GM12878 (cell line): ENCODE measurements around the gene HSPB1. TPM values are rescaled to one million over a fixed set of nuclear protein-coding genes. Genes with fewer than 3 reads are reported as not detected.

Experiments used
- ATAC-seq: fragments of 200-7000 bp; cut with Tn5 transposase; 3 replicates; pipeline ENCODE4 v1.9.1; 2020; ENCODE audit warnings: mild to moderate bottlenecking, moderate library complexity
- BruUV-seq: library from RNA; stranded (reverse); fragments of 400-500 nt; replicated peaks from 2 replicates; lab custom pipeline; 2021; lab: Mats Ljungman, UMichigan
- CTCF ChIA-PET: fragments of 300-600 bp; sonication (Branson Sonifier 250); formaldehyde crosslinking; extraction: SDS; loops from one replicate; lab custom pipeline; 2021; ENCODE audit warnings: inconsistent platforms; lab: Yijun Ruan, JAX
- POLR2A ChIA-PET: fragments of 350-600 bp; formaldehyde crosslinking; extraction: SDS; loops from one replicate; lab custom pipeline; 2021; ENCODE audit warnings: inconsistent platforms; lab: Charles Lee
- RAD21 ChIA-PET: fragments of 300-600 bp; sonication (Branson Sonifier 250); formaldehyde crosslinking; loops from one replicate; lab custom pipeline; 2023; ENCODE audit warnings: antibody characterized with exemption; ENCODE audit not compliant: unreplicated experiment; lab: Charles Lee
- SMC1A ChIA-PET: fragments of 300-600 bp; sonication (Branson Sonifier 250); formaldehyde crosslinking; loops from one replicate; lab custom pipeline; 2023; ENCODE audit not compliant: unreplicated experiment, uncharacterized antibody; lab: Charles Lee
- DNase-seq: peaks from one replicate; pipeline ENCODE4 v3.0.0-alpha.2; 2011; ENCODE audit warnings: low read depth, low spot score
- FAIRE-seq: peaks from 3 replicates; lab custom pipeline; 2011; peaks lifted over from hg19 to GRCh38; lab: Jason Lieb, UNC
- H2AFZ ChIP-seq: 2 replicates; pipeline ENCODE4 v1.6.0; 2011; ENCODE audit warnings: low read depth, low read length, control low read depth; ENCODE audit not compliant: control insufficient read depth
- H3K27ac ChIP-seq: 2 replicates; pipeline ENCODE4 v1.5.1; 2011; ENCODE audit warnings: control low read depth; ENCODE audit not compliant: control insufficient read depth, insufficient read depth
- H3K27me3 ChIP-seq, 2 experiments: replicated peaks in 1 of 2; 2 replicates each; pipeline versions ENCODE4 v1.6.0 to v1.6.1; 2011; ENCODE audit warnings: low read length in 1 of 2; ENCODE audit not compliant: control insufficient read depth in 2 of 2, insufficient read depth in 2 of 2
- H3K36me3 ChIP-seq, 2 experiments: 2 replicates each; pipeline ENCODE4 v1.5.1; 2011; ENCODE audit warnings: low read length in 1 of 2; ENCODE audit not compliant: control insufficient read depth in 2 of 2, insufficient read depth in 2 of 2
- H3K4me1 ChIP-seq: 2 replicates; pipeline ENCODE4 v1.6.1; 2011; ENCODE audit warnings: mild to moderate bottlenecking, low read length, moderate library complexity, mixed read lengths; ENCODE audit not compliant: control insufficient read depth, insufficient read depth
- H3K4me2 ChIP-seq: 2 replicates; pipeline ENCODE4 v1.6.0; 2011; ENCODE audit warnings: control low read depth; ENCODE audit not compliant: control insufficient read depth, insufficient read depth
- H3K4me3 ChIP-seq: fragments of 200-600 bp; sonication (generic); 2 replicates; pipeline ENCODE4 v1.5.1; 2016
- H3K79me2 ChIP-seq: 2 replicates; pipeline ENCODE4 v1.6.0; 2011; ENCODE audit warnings: low read length; ENCODE audit not compliant: control insufficient read depth, insufficient read depth
- H3K9ac ChIP-seq: 2 replicates; pipeline ENCODE4 v1.8.0; 2011; ENCODE audit warnings: low read length, control low read depth, mixed read lengths; ENCODE audit not compliant: control insufficient read depth, insufficient read depth
- H3K9me3 ChIP-seq: replicated peaks from 3 replicates; pipeline ENCODE4 v1.5.1; 2011; ENCODE audit warnings: mild to moderate bottlenecking, low read length; ENCODE audit not compliant: control insufficient read depth, insufficient read depth
- H4K20me1 ChIP-seq: 2 replicates; pipeline ENCODE4 v1.6.0; 2011; ENCODE audit not compliant: control insufficient read depth, insufficient read depth
- BCL11A ChIP-seq: IDR thresholded peaks from 2 replicates; pipeline ENCODE4 v1.6.1; 2011; ENCODE audit warnings: low read depth, low read length
- CBX3 ChIP-seq: fragments of 200-600 bp; sonication (generic); IDR thresholded peaks from 2 replicates; pipeline ENCODE4 v1.6.1; 2016; ENCODE audit warnings: low read depth, borderline replicate concordance
- CHD1 ChIP-seq: IDR thresholded peaks from 2 replicates; pipeline ENCODE4 v1.6.1; 2012; ENCODE audit warnings: low read depth, low read length, improper control_type of control experiment
- FOS ChIP-seq: IDR thresholded peaks from 3 replicates; pipeline ENCODE4 v1.6.1; 2011; ENCODE audit warnings: borderline replicate concordance; ENCODE audit not compliant: insufficient read length; ENCODE audit errors: extremely low read depth
- KLF5 ChIP-seq: fragments of 450-650 bp; IDR thresholded peaks from 2 replicates; pipeline ENCODE4 v1.6.1; 2014; ENCODE audit warnings: mild to moderate bottlenecking; ENCODE audit not compliant: partially characterized antibody
- MEF2B ChIP-seq: fragments of 450-650 bp; IDR thresholded peaks from 2 replicates; pipeline ENCODE4 v1.6.1; 2018; ENCODE audit warnings: mild to moderate bottlenecking, moderate library complexity; ENCODE audit not compliant: partially characterized antibody, poor library complexity, severe bottlenecking
- PML ChIP-seq: IDR thresholded peaks from 2 replicates; pipeline ENCODE4 v1.6.1; 2012; ENCODE audit warnings: low read length, inconsistent platforms
- SPI1 ChIP-seq: IDR thresholded peaks from 2 replicates; pipeline ENCODE4 v1.6.1; 2011; ENCODE audit warnings: low read depth, mild to moderate bottlenecking, low read length, moderate library complexity, borderline replicate concordance; ENCODE audit not compliant: insufficient read depth
- ZBTB33 ChIP-seq: fragments of 450-650 bp; IDR thresholded peaks from 2 replicates; pipeline ENCODE4 v1.6.1; 2017; ENCODE audit warnings: mild to moderate bottlenecking
- ZBTB40 ChIP-seq: fragments of 450-650 bp; IDR thresholded peaks from 2 replicates; pipeline ENCODE4 v1.6.1; 2016; ENCODE audit warnings: mild to moderate bottlenecking, moderate library complexity, borderline replicate concordance
- ZNF207 ChIP-seq: fragments of 450-650 bp; IDR thresholded peaks from 2 replicates; pipeline ENCODE4 v1.6.1; 2014; ENCODE audit warnings: antibody characterized with exemption, mild to moderate bottlenecking, borderline replicate concordance
- WGBS: methylation state at CpG from one replicate; pipeline ENCODE4 v1.1.6; 2016; ENCODE audit warnings: low lambda C conversion rate; ENCODE audit not compliant: insufficient replicate concordance, insufficient coverage; ENCODE audit errors: missing lambda C conversion rate; 5-methylcytosine and 5-hydroxymethylcytosine counted together
- in situ Hi-C: fragments of 300-500 bp; cut with MboI; formaldehyde crosslinking; loops from 9 replicates; pipeline ENCODE4 v1.14.3; 2018; ENCODE audit warnings: mixed read lengths
- intact Hi-C: fragments of 100-400 bp; cut with micrococcal nuclease; formaldehyde crosslinking; loops from one replicate; pipeline ENCODE4 v1.14.2; 2022; ENCODE audit not compliant: unreplicated experiment
- polyA plus RNA-seq, 11 experiments: library from polyadenylated mRNA; depleted of rRNA in 4 of 11; unstranded in 6 of 11; stranded (reverse) in 5 of 11; fragments of >200 nt; fragmentation: Nextera tagmentation in 4 of 11; fragmentation: Illumina TruSeq in 1 of 11; extraction: Ambion mirVana in 4 of 11; extraction: Trizol in 1 of 11; gene quantifications; 1 replicate in 1 of 11; 2 replicates in 10 of 11; pipeline versions ENCODE4 v1.2.1 to v1.2.3, GENCODE V29; 2011 to 2016; ENCODE audit warnings: inconsistent platforms in 2 of 11, missing spikeins in 2 of 11, low read depth in 1 of 11
- total RNA-seq, 4 experiments: library from RNA; depleted of rRNA in 3 of 4; stranded (reverse); fragments of >200 nt in 3 of 4; fragmentation: Illumina TruSeq in 1 of 4; extraction: Trizol in 1 of 4; gene quantifications; 2 replicates each; pipeline versions ENCODE4 v1.2.1 to v1.2.3, GENCODE V29; 2013 to 2021
- TF ChIP-seq, protein P1 (sequence below): IDR thresholded peaks from 2 replicates; pipeline ENCODE4 v1.6.1; 2012; ENCODE audit warnings: improper control_type of control experiment, low read depth, low read length; ENCODE audit not compliant: insufficient replicate concordance

HSPB1 gene
- total and polyA plus RNA-seq, 10 of the 15 experiments (the other 5 are each of a cell fraction or from before 2014, with no cell fraction given) = 13.7 to 297 (median 62.0) TPM

DNA sequence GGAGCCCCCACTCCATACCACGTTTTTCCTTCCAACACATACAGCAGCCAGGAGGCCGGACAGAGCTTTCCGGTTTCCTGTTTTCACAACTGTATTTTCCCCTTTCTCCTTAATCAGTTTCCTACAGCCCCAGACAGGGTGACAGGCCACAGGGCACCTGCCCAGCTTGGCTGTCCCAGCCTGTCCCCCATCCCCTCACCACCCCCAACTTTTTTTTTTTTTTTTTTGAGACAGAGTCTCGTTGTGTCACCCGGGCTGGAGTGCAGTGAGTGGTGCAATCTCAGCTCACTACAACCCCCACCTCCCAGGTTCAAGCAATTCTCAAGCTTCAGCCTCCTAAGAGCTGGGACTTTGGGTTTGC is 10.3 kb upstream of the HSPB1 start:
- DNase-seq = no peak
- Histone ChIP-seq H3K36me3 (no peaks in the 10 kb centered on the region), H3K9ac (no peak overlapping the region), H3K4me2 (peak overlapping the region; percentile 14; the same call in 1 of the 2 replicates), H3K79me2 (no peaks in the 10 kb centered on the region), H3K27me3 (no peaks in the 10 kb centered on the region), H3K4me3 (no peak overlapping the region), H4K20me1 (no peaks in the 10 kb centered on the region), H3K9me3 (no peaks in the 10 kb centered on the region), H3K27ac (peak overlapping the region; percentile 13; the same call in 1 of the 2 replicates), H2AFZ (peak overlapping the region; percentile 77), H3K4me1 (peaks cover 6% of the 10 kb centered on the region)
- RAD21 ChIA-PET = interaction anchor here (0.7 to 3.1 kb wide), 5 partner anchors 10 to 120 kb away, joined by 3 to 86 read pairs (median 5); partner anchors contain the start of gene HSPB1
- WGBS = 0% methylated on average over 5 of the region's 5 CpGs
- no peak for FAIRE-seq
- intact Hi-C loops (no loop called here), in situ Hi-C loops (no loop called here)
- CTCF ChIA-PET = interaction anchor here (0.8 to 12.9 kb wide), 10 partner anchors 11 to 272 kb away, joined by 3 to 229 read pairs (median 8); partner anchors contain the start of genes HSPB1 and YWHAG
- BruUV-seq = no TSS peak
- peak; percentile 2; the same call in 2 of the 3 replicates for ATAC-seq
- POLR2A ChIA-PET = interaction anchor here (0.5 to 2.1 kb wide), 6 partner anchors 10 to 26 kb away, joined by 3 to 12 read pairs (median 4); partner anchors contain the start of gene HSPB1
- SMC1A ChIA-PET = interaction anchor here (0.6 to 3.0 kb wide), 7 partner anchors 9 to 114 kb away, joined by 3 to 34 read pairs (median 4); partner anchors contain the start of gene HSPB1
- TF ChIP-seq BCL11A = no peak
- no peak for TF ChIP-seq PML
- TF ChIP-seq CHD1 = no peak
- no peak for TF ChIP-seq ZNF207
- TF ChIP-seq, protein P1, sequence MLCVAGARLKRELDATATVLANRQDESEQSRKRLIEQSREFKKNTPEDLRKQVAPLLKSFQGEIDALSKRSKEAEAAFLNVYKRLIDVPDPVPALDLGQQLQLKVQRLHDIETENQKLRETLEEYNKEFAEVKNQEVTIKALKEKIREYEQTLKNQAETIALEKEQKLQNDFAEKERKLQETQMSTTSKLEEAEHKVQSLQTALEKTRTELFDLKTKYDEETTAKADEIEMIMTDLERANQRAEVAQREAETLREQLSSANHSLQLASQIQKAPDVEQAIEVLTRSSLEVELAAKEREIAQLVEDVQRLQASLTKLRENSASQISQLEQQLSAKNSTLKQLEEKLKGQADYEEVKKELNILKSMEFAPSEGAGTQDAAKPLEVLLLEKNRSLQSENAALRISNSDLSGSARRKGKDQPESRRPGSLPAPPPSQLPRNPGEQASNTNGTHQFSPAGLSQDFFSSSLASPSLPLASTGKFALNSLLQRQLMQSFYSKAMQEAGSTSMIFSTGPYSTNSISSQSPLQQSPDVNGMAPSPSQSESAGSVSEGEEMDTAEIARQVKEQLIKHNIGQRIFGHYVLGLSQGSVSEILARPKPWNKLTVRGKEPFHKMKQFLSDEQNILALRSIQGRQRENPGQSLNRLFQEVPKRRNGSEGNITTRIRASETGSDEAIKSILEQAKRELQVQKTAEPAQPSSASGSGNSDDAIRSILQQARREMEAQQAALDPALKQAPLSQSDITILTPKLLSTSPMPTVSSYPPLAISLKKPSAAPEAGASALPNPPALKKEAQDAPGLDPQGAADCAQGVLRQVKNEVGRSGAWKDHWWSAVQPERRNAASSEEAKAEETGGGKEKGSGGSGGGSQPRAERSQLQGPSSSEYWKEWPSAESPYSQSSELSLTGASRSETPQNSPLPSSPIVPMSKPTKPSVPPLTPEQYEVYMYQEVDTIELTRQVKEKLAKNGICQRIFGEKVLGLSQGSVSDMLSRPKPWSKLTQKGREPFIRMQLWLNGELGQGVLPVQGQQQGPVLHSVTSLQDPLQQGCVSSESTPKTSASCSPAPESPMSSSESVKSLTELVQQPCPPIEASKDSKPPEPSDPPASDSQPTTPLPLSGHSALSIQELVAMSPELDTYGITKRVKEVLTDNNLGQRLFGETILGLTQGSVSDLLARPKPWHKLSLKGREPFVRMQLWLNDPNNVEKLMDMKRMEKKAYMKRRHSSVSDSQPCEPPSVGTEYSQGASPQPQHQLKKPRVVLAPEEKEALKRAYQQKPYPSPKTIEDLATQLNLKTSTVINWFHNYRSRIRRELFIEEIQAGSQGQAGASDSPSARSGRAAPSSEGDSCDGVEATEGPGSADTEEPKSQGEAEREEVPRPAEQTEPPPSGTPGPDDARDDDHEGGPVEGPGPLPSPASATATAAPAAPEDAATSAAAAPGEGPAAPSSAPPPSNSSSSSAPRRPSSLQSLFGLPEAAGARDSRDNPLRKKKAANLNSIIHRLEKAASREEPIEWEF = no peak
- no peak for TF ChIP-seq SPI1
- TF ChIP-seq MEF2B = no peak
- TF ChIP-seq CBX3 = no peak
- no peak for TF ChIP-seq KLF5
- TF ChIP-seq ZBTB40 = no peak
- TF ChIP-seq FOS = no peak
- no peak for TF ChIP-seq ZBTB33
